Fibroblast of peridontal ligament (primary cell): ENCODE data around the gene DIRAS1.
"Not testable (repeated sequence)": the region's sequence is repeated elsewhere in the genome, so short reads cannot be mapped to it uniquely, and the experiment has no call there.

ENCODE experiments used
- DNase-seq: peaks from one replicate; pipeline ENCODE4 v3.0.0-alpha.2; 2010; ENCODE audit errors: extremely low read depth

Gene DIRAS1

DNA sequence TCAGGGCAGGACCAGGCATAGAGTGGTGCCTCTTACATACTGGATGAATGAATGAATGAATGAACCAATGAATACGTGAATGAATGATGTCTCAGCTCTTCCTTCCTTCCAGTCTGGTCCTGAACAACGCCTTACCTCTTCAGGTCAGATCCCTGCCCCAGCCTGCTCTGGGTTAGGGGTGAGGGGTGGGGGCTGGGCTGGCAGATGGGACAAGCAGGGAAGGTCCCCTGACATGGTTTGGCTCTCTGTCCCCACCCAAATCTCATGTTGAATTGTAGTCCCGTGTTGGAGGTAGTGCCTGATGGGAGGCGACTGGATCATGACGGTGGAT is 9.3 kb downstream of the DIRAS1 start:
- DNase-seq = no peak

DNA sequence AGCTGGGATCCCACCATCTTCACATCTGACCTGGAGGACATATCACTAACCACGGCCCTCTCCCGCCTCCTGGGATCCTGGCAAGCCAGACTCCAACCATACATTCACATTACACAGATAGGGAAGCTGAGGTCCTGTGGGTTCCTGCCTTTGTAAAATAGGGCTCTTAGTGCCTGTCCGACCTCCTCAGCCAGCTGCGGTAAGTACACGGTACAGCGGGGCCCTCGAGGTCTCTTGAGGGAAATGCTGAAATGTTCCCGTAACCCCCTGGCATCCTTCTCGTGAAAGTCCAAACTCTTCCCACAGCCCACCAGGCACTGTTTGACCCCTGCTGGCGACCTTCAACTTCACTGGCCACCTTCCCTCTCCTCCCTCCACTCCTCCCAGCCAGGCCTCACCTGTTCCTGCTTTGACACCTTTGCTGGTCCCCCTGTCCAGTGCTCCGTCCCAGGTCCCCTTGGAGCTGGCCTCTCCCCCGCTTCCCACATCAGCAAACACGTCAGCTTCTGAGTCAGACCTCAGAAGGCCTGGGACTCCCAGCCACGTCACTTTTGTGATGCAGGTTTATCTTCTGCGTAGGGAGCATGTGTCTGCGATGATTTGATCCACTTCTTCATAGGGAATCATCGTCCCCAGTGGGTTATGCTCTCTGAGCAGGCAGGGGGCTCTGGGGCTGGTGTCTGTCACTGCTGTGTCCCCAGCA is 9.8 kb downstream of the DIRAS1 start:
- peak; percentile 68 for DNase-seq

DNA sequence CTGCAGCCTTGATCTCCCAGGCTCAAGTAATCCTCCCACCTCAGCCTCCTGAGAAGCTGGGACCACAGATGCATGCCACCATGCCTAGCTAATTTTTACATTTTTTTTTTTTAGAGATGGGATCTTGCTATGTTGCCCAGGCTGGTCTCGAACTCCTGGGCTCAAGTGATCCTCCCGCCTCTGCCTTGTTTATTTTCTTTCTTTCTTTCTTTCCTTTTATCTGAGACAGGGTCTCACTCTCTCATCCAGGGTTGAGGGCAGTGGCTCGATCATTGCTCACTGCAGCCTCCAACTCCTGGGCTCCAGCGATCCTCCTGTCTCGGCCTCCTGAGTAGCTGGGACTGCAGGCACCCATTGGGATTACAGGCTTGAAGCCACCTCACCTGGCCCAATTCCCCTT is 14.9 kb downstream of the DIRAS1 start:
- DNase-seq = no peak

DNA sequence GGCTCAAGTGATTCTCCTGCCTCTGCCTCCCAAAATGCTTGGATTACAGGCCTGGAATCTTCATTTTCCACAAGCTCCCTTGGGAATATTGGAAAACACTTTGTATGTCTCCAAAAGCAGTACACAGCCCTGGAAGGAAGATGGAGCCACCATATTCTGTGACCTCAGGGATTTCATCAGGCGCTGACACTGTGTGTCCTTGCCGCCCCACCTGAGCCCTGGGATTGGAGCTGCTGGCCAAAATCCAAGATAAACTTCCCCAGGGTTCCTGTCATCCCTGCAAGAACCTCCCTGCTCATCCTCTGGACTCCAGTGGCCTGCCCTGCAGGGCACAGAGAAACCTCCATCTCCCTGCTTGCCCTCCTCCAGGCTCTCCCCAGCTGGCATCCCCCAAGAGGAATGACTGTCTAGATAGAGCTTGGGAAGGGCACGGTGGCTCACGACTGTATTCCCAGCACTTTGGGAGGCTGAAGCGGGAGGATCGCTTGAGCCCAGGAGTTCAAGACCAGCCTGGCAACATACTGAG is 17.4 kb downstream of the DIRAS1 start:
- DNase-seq = no peak

DNA sequence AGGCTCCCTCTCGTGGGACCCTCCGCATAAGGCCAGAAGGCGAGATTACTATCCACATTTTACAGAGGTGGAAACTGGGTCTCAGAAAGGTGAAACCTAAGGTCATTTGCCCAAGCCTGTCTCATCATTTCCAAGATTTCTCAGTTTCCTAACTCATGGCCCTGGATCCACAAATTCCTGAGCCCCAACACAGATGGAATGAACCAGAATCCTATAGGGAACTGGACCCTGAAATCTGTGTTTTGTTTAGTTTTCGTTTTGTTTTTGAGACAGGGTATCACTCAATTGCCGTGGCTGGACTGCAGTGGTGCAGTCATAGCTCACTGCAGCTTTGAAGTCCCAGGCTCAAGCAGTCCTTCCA is 18.1 kb downstream of the DIRAS1 start:
- DNase-seq = no peak

DNA sequence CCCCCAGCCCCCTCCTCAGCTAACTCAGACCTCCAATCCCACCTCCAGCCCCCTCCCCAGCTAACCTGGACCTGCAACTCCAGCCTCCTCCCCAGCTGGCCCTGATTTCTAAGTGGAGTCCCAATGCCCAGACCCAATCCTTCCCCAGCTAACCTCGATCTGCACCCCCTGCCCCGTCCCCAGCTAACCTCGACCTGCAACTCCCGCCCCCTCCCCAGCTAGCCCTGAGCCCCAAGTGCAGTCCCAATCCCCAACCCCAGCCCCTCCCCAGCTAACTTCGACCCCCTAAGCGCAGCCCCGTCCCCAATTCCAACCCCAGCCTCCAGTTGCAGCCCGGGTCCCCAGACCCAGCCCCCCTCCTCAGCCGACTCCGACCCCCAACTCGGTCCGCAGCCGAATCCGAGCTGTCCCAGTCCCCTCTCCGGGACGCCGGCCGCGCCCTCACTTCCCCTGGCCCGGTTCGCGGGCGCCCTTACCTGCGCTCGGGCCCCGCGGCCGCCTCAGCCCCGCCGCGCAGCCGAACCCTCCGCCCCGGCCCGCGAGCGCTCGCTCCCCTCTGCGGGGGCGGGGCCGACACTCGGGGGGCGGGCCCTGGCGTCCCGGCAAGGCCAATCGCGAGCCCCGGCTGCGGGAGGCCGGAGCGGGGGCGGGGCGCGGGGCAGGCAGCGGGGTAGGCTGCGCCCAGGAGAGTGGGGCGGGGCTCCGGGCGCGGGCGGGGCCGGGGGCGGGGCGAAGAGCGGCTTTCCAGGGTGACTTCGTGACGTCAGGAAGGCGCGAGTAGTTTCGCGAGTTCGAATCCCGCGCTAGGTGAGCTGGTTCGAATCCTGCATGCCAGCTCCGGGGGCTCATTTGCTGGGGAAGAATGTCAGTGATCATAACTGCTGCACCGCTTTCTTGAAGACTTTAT is 18.7 kb downstream of the DIRAS1 start, which contains the start of gene GNG7:
Gene GNG7, minus strand, starts transcription at position 525 of the 907 bp plus-strand sequence. CDS start 182,006 bp downstream, outside the sequence.
- peak; percentile 52 for DNase-seq

DNA sequence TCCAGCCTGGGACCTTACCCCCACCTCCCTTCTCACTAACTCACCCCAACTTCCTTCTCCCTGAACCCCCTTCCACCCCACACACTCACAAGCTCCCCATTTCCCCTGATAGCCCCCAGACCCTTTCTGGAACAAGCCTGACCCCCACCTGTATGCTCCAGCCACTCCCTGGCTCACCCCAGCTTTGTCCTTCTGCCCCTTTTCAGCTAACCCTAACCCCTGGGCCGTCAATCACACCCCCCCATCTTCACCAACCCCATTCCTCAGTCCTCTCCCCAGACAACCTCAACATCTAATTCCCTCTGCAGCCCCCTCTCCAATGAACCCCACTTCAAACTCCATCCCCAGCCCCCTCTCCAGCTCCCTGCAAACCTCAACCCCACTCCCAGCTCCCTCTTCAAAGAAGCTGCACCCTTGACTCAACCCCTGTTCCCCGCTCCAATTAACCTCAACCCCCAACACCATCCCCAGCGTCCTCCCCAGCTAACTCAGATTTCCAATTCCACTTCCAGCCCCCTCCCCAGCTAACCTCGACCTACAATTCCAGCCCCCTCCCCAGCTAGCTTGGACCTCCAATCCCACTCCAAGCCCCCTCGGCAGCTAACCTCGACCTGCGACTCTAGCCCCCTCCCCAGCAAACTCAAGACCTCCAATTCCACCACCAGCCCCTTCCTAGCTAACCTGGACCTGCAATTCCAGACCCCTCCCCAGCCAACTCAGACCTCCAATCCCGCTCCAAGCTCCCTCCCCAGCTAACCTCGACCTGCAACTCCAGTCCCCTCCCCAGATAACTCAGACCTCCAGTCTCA is 19.6 kb downstream of the DIRAS1 start:
- DNase-seq = no peak

DNA sequence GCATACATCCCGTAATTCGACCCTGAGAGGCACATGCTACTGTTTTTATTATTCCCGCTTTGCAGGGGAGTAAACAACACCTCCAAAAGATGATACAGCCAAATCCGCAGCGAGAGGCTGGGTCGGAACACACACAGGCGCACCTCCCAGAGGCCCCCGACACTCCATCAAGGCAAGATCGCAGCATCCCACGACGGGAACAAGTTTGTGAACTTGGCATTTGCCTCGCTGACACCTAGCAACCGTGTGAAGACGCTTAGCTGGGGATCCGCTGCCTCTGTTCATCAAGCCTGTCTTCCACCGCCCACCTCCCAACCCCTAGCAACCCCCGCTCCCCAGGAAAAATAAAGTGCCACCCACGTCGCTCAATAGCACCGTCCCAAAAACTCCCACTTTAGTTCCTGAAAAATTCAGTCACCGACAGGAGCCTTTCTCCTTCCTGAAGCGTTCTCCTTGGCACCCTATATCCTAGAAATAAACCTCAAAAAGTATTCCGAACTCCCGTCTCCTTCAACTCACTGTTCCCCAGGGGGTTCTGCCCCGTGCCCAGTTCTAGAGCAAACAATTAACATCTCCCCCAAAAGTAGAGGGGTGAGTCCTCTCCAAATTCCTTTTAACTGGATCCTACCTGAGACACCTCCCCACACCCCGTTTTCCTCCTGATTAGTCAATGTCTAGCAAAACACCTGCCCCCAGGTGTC is 20.4 kb downstream of the DIRAS1 start:
- no peak for DNase-seq

DNA sequence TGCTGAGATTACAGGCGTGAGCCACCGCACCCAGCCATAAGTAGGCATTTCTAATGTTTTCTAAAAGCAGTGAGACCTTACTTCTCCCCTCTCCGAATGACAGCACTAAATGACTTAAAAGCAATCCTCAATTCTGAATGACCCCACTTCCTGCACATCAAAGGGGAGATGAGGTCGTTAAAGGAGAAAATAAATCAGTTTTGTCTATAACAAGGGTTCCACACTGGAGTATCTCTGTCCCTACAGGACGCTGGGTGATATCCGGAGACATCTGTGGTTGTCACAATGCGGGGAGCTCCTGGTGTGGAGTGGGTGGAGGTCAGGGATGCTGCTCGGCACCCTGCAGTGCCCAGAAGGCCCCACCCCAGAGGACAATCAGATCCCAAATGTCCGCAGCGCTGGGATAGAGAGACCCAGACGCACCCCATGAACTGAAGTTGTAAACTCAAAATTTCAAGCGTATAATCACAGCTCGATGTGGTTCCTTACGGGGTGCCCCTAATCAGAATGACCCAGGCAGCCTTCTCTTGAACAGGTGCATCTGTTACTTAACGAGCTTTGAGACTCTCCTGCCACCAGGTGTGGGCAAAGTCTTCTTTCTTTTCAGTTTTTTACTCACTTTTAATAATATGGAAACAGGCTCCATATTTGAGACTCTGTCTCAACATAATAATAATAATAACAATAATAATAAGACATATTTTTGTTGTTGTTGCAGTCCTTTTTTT is 21.6 kb downstream of the DIRAS1 start:
- no peak for DNase-seq

DNA sequence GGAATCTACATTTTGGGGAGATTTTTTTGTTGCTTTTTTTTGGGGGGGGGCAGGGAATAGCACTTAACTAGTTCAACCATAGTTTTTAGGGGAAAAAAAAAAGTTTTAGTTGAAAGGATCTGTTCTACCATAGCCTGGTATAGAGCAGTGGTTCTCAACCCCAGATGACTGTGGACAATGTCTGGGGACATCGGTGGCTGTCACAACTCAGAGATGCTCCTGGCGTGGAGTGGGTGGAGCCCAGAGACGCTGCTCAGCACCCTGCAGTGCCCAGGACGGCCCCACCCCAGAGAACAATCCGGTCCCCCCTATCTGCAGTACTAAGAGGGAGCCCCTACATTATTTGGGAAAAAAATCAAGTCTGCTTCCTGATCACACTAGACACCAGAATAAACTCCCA is 27.0 kb downstream of the DIRAS1 start:
- no peak for DNase-seq

DNA sequence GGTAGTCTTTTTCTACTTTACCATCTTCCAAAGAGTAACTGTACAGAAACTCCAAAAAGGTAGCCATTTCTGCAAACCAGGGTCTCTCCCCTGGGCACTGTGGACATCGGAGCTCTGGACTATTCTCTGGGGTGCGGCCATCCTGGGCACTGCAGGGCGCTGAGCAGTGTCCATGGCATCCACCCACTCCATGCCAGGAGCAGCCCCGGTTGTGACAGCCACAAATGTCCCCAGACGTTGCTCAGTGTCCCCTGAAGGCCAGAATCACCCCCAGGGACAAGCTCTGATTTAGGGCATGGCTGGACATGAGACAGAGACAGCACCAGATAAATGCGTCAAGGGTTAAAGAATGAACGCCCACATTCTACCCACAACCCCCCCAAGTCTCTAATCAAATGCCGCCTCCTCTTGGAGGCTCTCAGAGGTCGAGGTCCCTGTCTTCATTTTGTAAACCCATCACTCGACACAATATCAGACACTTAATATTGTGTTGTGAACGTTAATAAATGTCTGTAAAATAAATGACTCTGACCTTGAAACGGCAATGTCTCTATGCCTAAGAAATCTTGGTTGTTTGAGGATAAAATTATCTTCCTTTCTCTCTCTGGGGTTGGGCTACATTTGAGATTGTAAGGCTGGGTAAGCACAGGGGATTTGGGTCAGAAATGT is 27.5 kb downstream of the DIRAS1 start:
- DNase-seq = no peak

DNA sequence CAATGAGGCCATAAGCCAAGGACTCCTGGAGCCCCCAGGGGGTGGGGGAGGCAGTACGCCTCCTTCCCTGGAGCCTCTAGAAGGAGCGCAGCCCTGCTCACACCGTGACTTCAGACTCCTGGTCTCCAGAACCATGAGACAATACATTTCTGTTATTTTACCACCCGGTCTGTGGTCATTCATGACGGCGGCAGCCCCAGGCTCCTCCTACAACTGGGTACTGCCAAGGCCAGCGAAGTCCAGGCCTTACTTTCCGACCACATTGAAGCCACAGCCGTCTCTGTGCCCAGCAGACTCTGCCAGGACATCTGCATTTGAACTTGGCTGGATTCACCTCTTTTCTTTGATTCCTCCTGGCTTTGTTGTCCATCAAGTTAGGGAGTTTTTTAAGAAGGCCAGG is 29.2 kb downstream of the DIRAS1 start:
- DNase-seq = no peak

DNA sequence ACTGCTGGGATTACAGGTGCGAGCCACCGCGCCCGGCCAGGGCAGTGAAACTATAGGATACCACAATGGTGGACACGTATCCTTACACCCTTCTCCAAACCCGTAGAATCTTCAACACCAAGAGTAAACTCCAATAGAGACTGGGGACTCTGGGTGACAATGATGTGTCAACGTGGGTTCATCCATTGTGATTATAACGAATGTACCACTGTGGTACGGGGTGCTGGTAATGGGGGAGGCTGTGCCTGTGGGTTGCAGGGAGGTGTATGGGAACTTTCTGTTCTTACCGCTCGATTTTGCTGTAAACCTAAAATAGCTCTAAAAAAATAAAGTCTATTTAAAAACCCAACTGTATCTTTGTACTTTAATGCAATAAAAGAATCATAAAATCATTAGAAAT is 30.3 kb downstream of the DIRAS1 start:
- no peak for DNase-seq

DNA sequence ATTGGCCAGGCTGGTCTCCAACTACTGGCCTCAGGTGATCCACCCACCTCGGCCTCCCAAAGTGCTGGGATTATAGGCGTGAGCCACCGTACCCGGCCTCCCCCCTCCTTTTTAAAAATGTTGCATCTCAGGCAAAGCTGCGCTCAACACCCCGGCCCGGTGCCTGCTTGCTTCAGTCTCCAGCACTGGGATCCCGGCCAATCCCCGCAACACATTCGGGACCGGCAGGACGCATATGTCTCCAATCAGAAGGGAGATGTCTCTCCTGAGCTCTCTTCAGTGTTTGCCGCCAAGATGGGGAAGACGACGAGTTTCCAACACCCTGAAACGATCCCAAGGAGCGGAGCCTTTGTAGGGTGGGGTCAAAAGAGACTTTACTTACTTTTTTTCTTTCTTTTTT is 34.8 kb downstream of the DIRAS1 start:
- DNase-seq = no peak

DNA sequence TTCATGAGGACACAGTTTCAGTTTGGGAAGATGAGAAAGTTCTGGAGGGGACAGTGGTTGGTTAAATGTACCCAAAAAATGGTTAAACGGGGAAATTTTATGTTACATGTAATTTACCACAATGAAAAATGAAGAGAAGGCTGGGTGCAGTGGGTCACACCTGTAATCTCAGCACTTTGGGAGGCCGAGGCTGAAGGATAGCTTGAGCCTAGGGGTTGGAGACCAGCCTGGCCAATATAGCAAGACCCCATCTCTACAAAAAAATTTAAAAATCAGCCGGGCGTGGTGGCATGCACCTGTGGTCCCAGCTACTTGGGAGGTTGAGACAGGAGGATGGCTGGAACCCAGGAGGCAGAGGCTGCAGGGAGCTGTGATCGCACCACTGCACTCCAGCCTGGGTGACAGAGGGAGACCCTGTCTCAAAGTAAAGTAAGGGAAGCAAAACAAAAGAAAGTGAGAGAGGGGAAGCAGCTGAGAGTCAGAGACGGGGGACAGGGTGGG is 35.9 kb downstream of the DIRAS1 start:
- DNase-seq = no peak

DNA sequence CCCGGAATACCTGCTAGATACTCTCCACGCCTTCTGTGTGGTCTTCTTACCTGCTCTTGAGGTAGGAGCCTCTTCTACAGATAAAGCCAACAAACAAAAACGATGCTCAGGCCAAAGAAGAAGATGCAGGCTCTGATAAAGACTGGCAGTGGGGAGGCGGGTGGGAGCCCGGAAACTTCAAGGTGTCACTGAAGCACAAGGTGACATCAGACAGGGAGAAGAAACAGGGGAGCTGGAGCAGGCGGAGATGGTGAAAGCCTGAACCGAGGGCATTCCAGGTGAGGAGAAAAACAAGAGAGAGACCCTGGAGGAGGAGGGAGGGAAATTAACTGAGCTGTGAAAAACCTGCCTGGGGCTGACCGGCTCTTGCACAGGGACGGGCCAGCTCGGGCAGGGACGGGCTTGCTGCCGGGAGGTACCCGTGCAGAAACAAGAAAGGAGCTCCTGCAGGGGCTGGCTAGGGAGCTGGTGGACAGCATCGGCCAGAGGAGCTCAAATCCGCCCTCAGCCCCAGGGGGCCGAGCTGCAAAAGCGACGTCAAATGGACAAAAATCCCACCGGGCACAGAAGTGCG is 37.7 kb downstream of the DIRAS1 start:
- DNase-seq = no peak

DNA sequence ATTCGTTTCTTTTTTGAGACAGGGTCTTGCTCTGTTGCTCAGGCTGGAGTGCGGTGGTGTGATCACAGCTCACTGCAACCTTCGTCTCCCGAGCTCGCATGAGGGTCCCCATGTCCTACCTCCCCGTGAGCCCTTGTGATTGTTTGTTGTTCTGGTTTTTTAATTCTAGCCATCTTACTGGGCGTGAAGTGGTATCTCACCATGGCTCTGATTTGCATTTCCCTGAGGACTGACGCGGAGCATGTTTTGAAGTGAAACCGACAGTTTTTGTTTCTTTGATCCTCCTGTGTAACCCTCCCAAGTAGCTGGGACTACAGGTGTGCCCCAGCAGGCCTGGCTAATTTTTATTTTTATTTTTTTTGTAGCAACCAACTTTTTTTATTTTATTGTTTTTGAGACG is 40.4 kb downstream of the DIRAS1 start:
- no peak for DNase-seq

DNA sequence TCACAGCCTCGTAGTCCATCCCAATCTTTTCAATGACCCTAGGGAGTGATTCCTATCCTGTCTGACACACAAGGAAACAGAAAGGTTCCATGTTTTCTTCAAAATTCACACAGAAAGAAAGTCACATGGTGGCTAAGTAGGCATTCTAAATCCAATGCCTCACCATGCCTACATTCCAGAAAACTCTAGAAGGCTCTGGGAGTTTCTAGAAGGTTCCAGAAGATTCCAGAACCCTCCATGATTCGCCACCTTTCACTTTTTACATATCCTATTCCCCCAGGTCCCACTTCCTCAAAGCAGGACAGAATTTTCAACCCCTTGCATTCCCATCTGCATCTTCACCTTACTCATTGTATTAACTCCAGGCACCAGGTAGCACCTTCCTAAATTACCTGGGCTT is 41.7 kb downstream of the DIRAS1 start:
- no peak for DNase-seq

DNA sequence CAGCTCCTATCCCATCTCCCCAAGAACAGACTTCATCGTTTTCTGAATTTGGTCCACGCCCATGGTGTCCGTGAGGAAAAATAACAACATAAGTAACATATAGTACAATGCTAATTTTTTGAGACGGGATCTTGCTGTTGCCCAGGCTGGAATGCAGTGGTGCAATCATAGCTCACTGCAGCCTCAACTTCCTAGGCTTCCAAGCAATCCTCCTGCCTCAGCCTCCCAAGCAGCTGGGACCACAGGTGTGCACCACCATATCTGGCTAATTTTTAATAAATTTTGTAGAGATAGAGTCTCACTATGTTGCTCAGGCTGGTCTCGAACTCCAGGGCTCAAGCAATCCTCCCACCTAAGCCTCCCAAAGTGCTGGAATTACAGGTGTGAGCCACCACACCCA is 42.2 kb downstream of the DIRAS1 start:
- not testable (repeated sequence) for DNase-seq
